Lower leg skin (tissue), 3 donors: ENCODE measurements around the gene GABPB2.

ENCODE experiments used
- CTCF ChIP-seq, 3 donors: fragments of 450-650 bp; IDR thresholded peaks; one replicate each; pipeline ENCODE4 v1.5.1; 2016; ENCODE audit warnings: antibody characterized with exemption in 3 of 3, mild to moderate bottlenecking in 3 of 3, moderate library complexity in 2 of 3
- POLR2A ChIP-seq, 2 donors: fragments of 450-650 bp; IDR thresholded peaks; one replicate each; pipeline ENCODE4 v1.6.1; 2016 to 2017; ENCODE audit warnings: antibody characterized with exemption in 2 of 2, mild to moderate bottlenecking in 1 of 2, moderate library complexity in 1 of 2

- TF ChIP-seq CTCF (IDR thresholded peaks at IDR 0.05) (no peak), POLR2A (IDR thresholded peaks at IDR 0.05) (no peak)
Measured at GRCh38 chr1:151145304-151146071, 74.9 kb downstream of the GABPB2 start.
